ENCODE results near the gene PRKCE. TPM values are rescaled to one million over a fixed set of nuclear protein-coding genes. Genes with fewer than 3 reads are reported as not detected.

PRKCE gene
- polyA plus RNA-seq, 1 of the 3 experiments (the other 2 are of a cell fraction) = 16.3 TPM

DNA sequence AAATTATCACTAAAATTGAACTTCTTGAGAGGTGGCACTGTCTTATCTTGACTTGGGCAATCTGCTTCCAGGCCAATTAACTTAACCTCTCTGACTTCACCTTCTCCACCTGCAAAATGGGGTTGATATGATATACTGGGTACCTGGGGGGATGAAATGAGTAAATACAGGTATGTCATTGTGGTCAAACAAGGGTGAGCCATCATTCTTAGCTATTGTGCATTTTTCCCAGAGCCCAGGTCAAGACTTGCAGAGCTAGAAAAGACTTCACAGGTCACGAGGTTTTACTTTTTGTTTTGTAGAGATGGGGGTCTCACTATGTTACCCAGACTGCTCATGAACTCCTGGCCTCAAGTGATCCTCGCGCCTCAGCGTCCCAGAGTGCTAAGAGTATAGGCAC, 145.0 kb downstream of the PRKCE start:
- no peaks in the 10 kb centered on the region for H3K79me2 ChIP-seq (ENCODE audit: insufficient read depth)
- POLR2A ChIA-PET = no interaction called here

DNA sequence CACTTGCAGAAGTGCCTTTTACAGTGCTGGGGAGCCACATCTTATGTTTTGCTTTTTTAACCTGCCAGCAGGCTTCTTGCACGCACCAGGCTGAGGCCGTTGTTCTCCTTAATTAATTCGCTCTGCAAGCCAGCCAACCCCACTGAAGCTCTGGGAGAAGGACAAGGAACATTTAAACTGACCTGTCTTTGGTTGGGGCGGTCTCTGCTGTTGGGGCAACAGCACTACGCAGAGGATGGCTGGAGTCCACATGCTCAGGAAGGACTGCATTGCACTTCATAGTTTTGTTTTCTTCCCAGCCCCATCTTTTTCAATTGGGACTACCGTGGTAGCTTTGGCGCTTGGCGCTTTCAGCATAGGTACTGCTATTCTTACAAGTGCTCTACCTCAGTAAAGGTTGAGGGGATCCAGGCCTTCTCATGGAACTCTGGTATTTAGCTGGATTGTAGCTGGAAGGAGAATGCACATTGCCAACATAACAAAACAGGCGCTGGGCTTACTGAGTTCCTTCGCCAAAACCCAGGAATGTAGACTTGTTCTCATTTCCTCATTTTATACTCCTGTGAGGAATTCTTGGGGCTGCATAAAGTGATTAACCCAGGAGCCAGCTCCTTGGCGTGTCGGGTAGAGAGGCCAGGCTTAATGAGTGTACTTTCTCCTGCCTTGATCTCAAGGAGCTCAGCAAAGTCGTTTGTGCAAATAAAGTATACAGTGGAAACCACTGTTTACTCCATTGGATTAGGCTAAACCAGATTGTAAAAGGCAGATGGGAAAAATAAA, 146.2 kb downstream of the PRKCE start:
- Histone ChIP-seq H3K4me2 (no peak overlapping the region), H3K27ac (ENCODE audit: low read depth in 2 of 2, low read length in 1 of 2) (no peak overlapping the region), H3K4me1 (ENCODE audit: control insufficient read depth in 1 of 2, insufficient read depth in 2 of 2, low read depth in 1 of 2, low read length in 1 of 2) (peaks cover 0 to 12% of the 10 kb centered on the region in 2 experiments; a peak in 1 of 4 replicates), H3K36me3 (replicated peaks in 1 of 2; ENCODE audit: control insufficient read depth in 1 of 2, insufficient read depth in 2 of 2, low read length in 1 of 2) (no peaks in the 10 kb centered on the region), H3K9me3 (no peaks in the 10 kb centered on the region), H2AFZ (ENCODE audit: low read depth) (no peak overlapping the region), H3K4me3 (ENCODE audit: low read depth in 2 of 2, low read length in 1 of 2) (no peak overlapping the region), H4K20me1 (ENCODE audit: insufficient read depth) (peaks cover 3% of the 10 kb centered on the region; the same call in 1 of the 2 replicates), H3K79me2 (ENCODE audit: insufficient read depth) (no peaks in the 10 kb centered on the region), H3K27me3 (ENCODE audit: insufficient read depth) (no peaks in the 10 kb centered on the region), H3K9ac (no peak overlapping the region), H3K9me2 (no peaks in the 10 kb centered on the region), H3F3A (replicated peaks; ENCODE audit: insufficient read depth) (no peaks in the 10 kb centered on the region)
- no peak for TF ChIP-seq RXRA (IDR thresholded peaks at IDR 0.05; ENCODE audit: borderline replicate concordance, low read depth)
- TF ChIP-seq RAD21 (IDR thresholded peaks at IDR 0.05; ENCODE audit: low read length) = peak; percentile 33; the same call in 1 of the 2 replicates
- 94% methylated on average over 13 of the region's 13 CpGs for WGBS (ENCODE audit: low lambda C conversion rate)
- ChIA-PET POLR2A (no interaction called here), CTCF (interaction anchor here (0.7 to 2.5 kb wide), 17 partner anchors 8 to 148 kb away, joined by 3 to 11 read pairs (median 3); no protein-coding TSS in a partner anchor)
- no peak for DNase-seq

More for the DNA sequence above, 145.0 kb downstream of the PRKCE start:
- H4K20me1 ChIP-seq (ENCODE audit: insufficient read depth) = peaks cover 3% of the 10 kb centered on the region; the same call in 1 of the 2 replicates
- H3K9ac ChIP-seq = no peak overlapping the region
- no peaks in the 10 kb centered on the region for H3K9me2 ChIP-seq
- no peak overlapping the region for H3K4me3 ChIP-seq (ENCODE audit: low read depth in 2 of 2, low read length in 1 of 2)
- no peaks in the 10 kb centered on the region for H3K36me3 ChIP-seq (replicated peaks in 1 of 2; ENCODE audit: control insufficient read depth in 1 of 2, insufficient read depth in 2 of 2, low read length in 1 of 2)
- H3K27me3 ChIP-seq (ENCODE audit: insufficient read depth) = no peaks in the 10 kb centered on the region
- no peak overlapping the region for H3K27ac ChIP-seq (ENCODE audit: low read depth in 2 of 2, low read length in 1 of 2)
- no peaks in the 10 kb centered on the region for H3K9me3 ChIP-seq
- 90% methylated on average over 4 of the region's 4 CpGs for WGBS (ENCODE audit: low lambda C conversion rate)
- H2AFZ ChIP-seq (ENCODE audit: low read depth) = no peak overlapping the region
- DNase-seq = no peak
- H3K4me1 ChIP-seq (ENCODE audit: control insufficient read depth in 1 of 2, insufficient read depth in 2 of 2, low read depth in 1 of 2, low read length in 1 of 2) = peaks cover 0 to 14% of the 10 kb centered on the region in 2 experiments; a peak in 1 of 4 replicates
- TF ChIP-seq EZH2phosphoT487 (IDR thresholded peaks at IDR 0.05; ENCODE audit: borderline replicate concordance, low read depth) = no peak
- TF ChIP-seq FOXJ3 (CRISPR knock-in tag; IDR thresholded peaks at IDR 0.05) = no peak
- TF ChIP-seq, protein P1, sequence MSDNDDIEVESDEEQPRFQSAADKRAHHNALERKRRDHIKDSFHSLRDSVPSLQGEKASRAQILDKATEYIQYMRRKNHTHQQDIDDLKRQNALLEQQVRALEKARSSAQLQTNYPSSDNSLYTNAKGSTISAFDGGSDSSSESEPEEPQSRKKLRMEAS (IDR thresholded peaks at IDR 0.05; ENCODE audit: low read depth) = no peak
- TF ChIP-seq, protein P2, sequence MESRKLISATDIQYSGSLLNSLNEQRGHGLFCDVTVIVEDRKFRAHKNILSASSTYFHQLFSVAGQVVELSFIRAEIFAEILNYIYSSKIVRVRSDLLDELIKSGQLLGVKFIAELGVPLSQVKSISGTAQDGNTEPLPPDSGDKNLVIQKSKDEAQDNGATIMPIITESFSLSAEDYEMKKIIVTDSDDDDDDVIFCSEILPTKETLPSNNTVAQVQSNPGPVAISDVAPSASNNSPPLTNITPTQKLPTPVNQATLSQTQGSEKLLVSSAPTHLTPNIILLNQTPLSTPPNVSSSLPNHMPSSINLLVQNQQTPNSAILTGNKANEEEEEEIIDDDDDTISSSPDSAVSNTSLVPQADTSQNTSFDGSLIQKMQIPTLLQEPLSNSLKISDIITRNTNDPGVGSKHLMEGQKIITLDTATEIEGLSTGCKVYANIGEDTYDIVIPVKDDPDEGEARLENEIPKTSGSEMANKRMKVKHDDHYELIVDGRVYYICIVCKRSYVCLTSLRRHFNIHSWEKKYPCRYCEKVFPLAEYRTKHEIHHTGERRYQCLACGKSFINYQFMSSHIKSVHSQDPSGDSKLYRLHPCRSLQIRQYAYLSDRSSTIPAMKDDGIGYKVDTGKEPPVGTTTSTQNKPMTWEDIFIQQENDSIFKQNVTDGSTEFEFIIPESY (IDR thresholded peaks at IDR 0.05; ENCODE audit: borderline replicate concordance, low read depth) = no peak
- no peak for TF ChIP-seq GABPA (IDR thresholded peaks at IDR 0.05; ENCODE audit: low read depth)
- no peaks in the 10 kb centered on the region for H3F3A ChIP-seq (replicated peaks; ENCODE audit: insufficient read depth)
- no peak overlapping the region for H3K4me2 ChIP-seq
- CTCF ChIA-PET = interaction anchor here (1.0 to 2.5 kb wide), 9 partner anchors 9 to 140 kb away, joined by 3 to 11 read pairs (median 4); no protein-coding TSS in a partner anchor

Measured in SK-N-SH (cell line).